Memory B cell (primary cell): Measurements from ENCODE around the gene VPS16.
"Not testable (repeated sequence)": the region's sequence is repeated elsewhere in the genome, so short reads cannot be mapped to it uniquely, and the experiment has no call there.

ENCODE experiments used
- ATAC-seq: fragments of 150-1000 bp; cut with Tn5 transposase; 2 replicates; pipeline ENCODE4 v1.10.0; 2021; ENCODE audit warnings: low read depth, mild to moderate bottlenecking, moderate library complexity
- DNase-seq, 2 donors: peaks; one replicate each; pipeline ENCODE4 v3.0.0; 2022; ENCODE audit warnings: low spot score in 2 of 2
- H3K27ac Mint-ChIP-seq: one replicate; pipeline ENCODE4 v1.8.0; 2022; ENCODE audit warnings: mild to moderate bottlenecking, moderate library complexity, mixed read lengths
- H3K27me3 Mint-ChIP-seq: one replicate; pipeline ENCODE4 v1.8.0; 2022; ENCODE audit warnings: mixed read lengths
- H3K36me3 Mint-ChIP-seq: one replicate; pipeline ENCODE4 v1.8.0; 2022; ENCODE audit warnings: mild to moderate bottlenecking, mixed read lengths
- H3K4me1 Mint-ChIP-seq: one replicate; pipeline ENCODE4 v1.8.0; 2022; ENCODE audit warnings: mixed read lengths
- H3K4me3 Mint-ChIP-seq: one replicate; pipeline ENCODE4 v1.8.0; 2022; ENCODE audit warnings: mild to moderate bottlenecking, moderate library complexity, mixed read lengths
- H3K9me3 Mint-ChIP-seq: one replicate; pipeline ENCODE4 v1.8.0; 2022; ENCODE audit warnings: mixed read lengths

Gene VPS16

GRCh38 chr20:2878515-2878914, 38.0 kb downstream of the VPS16 start:
- H3K4me1 Mint-ChIP-seq, result peaks cover 36% of the 10 kb centered on the region
- ATAC-seq, result no peak
- peak overlapping the region; percentile 48 for H3K27ac Mint-ChIP-seq
- no peaks in the 10 kb centered on the region for H3K9me3 Mint-ChIP-seq
- DNase-seq, result no peak
- peaks cover 3% of the 10 kb centered on the region for H3K36me3 Mint-ChIP-seq
- H3K4me3 Mint-ChIP-seq, result no peak overlapping the region
- no peaks in the 10 kb centered on the region for H3K27me3 Mint-ChIP-seq

DNA sequence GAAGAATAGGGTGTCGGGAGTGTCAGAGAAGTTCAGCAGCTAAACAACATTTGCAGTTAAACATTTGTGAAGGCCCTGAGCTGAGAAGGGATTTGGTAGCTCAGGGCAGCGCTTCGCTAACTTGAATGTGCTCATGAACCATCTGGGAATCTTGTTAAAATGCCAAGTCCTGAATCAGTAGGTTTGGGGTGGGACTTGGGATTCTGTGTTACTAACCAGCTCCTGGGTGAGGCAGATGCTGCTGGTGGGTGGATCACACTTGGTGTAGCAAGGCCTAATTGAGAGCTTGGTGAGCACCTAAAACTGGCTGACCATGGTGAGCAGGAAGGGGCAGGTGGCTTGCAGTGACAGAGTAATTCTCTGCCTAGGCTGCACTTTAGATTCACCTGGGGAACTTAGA, 38.6 kb downstream of the VPS16 start:
- Mint-ChIP-seq H3K9me3 (no peaks in the 10 kb centered on the region), H3K4me3 (no peak overlapping the region), H3K4me1 (peaks cover 40% of the 10 kb centered on the region), H3K27ac (peak overlapping the region; percentile 48), H3K36me3 (peaks cover 5% of the 10 kb centered on the region), H3K27me3 (no peaks in the 10 kb centered on the region)
- DNase-seq (no peak), ATAC-seq (no peak)

- ATAC-seq (no peak), DNase-seq (no peak)
- H3K4me1 Mint-ChIP-seq, result peaks cover 36% of the 10 kb centered on the region
- no peak overlapping the region for H3K27ac Mint-ChIP-seq
- H3K36me3 Mint-ChIP-seq, result peaks cover 7% of the 10 kb centered on the region
- no peak overlapping the region for H3K4me3 Mint-ChIP-seq
- no peaks in the 10 kb centered on the region for H3K9me3 Mint-ChIP-seq
- H3K27me3 Mint-ChIP-seq, result no peaks in the 10 kb centered on the region
Measured at GRCh38 chr20:2880650-2881049, 40.1 kb downstream of the VPS16 start.

DNA sequence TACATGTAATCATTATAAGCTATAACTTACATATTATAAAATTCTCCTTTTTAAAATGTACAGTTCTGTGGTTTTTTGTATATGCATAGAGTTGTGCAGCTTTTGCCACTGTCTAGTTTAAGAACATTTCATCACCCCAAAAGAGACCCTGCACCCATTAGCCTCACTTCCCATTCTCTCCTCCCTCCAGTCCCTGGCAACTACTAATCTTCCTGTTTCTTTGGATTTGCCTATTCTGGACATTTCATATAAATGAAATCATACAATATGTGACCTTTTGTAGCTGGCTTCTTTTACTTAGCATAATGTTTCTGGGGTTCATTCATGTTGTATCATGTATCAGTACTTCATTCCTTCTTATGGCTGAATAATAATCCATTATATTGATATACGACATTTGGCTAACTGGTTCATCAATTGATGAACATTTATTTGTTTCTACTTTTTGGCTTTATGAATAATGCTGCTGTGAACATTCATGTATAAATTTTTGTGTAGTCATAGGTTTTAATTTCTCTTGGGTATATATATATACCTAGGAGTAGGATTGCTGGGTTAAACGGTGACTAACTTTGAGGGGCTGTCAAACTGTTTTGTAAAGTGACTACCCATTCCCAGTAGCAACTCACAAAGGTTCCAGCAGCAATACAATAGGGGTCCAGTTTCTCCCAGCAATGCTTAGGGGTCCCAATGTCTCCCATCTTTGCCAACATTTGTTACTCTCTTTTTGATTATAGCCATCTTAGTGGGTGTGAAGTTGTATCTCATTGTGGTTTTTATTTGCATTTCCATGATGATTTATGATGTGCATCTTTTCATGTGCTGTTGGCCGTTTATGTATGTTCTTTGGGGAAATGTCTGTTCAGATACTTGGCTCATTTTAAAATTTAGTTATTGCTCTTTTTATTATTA, 43.4 kb downstream of the VPS16 start:
- no peak overlapping the region for H3K4me3 Mint-ChIP-seq
- DNase-seq, result no peak
- H3K4me1 Mint-ChIP-seq, result peaks cover 31% of the 10 kb centered on the region
- no peak overlapping the region for H3K27ac Mint-ChIP-seq
- H3K36me3 Mint-ChIP-seq, result peaks cover 6% of the 10 kb centered on the region
- ATAC-seq, result no peak
- H3K27me3 Mint-ChIP-seq, result no peaks in the 10 kb centered on the region
- H3K9me3 Mint-ChIP-seq, result no peaks in the 10 kb centered on the region

- DNase-seq (no peak), ATAC-seq (no peak)
- H3K36me3 Mint-ChIP-seq, result peaks cover 9% of the 10 kb centered on the region
- no peaks in the 10 kb centered on the region for H3K27me3 Mint-ChIP-seq
- H3K4me1 Mint-ChIP-seq, result peaks cover 43% of the 10 kb centered on the region
- no peak overlapping the region for H3K4me3 Mint-ChIP-seq
- no peak overlapping the region for H3K27ac Mint-ChIP-seq
- no peaks in the 10 kb centered on the region for H3K9me3 Mint-ChIP-seq
Measured at GRCh38 chr20:2887715-2888114, 47.2 kb downstream of the VPS16 start.

- H3K4me1 Mint-ChIP-seq, result peaks cover 47% of the 10 kb centered on the region
- peak overlapping the region; percentile 5 for H3K27ac Mint-ChIP-seq
- ATAC-seq (no peak), DNase-seq (no peak)
- no peaks in the 10 kb centered on the region for H3K9me3 Mint-ChIP-seq
- H3K4me3 Mint-ChIP-seq, result no peak overlapping the region
- no peaks in the 10 kb centered on the region for H3K27me3 Mint-ChIP-seq
- H3K36me3 Mint-ChIP-seq, result peaks cover 9% of the 10 kb centered on the region
Measured at GRCh38 chr20:2888224-2888955, 47.8 kb downstream of the VPS16 start.

DNA sequence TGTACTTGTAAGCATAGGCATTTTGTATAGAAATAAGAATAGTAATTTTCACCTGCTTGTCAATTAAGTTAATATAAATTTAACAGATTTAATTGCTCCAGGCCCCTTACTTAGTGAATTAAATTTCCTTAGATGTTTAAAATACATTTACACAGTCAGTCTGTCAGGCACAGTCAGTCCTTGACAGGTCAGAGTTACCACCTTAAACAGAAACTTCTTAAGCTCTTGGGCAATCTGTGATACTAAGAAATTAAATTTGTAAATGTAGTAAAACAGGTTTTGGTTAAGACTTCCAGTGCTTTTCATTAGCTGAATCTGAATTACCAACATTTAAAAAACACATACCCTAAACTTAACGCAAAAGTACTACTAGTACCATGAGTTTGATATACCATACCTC, 48.7 kb downstream of the VPS16 start:
- H3K4me1 Mint-ChIP-seq, result peaks cover 42% of the 10 kb centered on the region
- H3K9me3 Mint-ChIP-seq, result no peaks in the 10 kb centered on the region
- DNase-seq, result no peak
- ATAC-seq, result no peak
- H3K4me3 Mint-ChIP-seq, result no peak overlapping the region
- H3K27ac Mint-ChIP-seq, result no peak overlapping the region
- H3K27me3 Mint-ChIP-seq, result no peaks in the 10 kb centered on the region
- peaks cover 8% of the 10 kb centered on the region for H3K36me3 Mint-ChIP-seq

GRCh38 chr20:2889797-2890196, 49.3 kb downstream of the VPS16 start:
- peaks cover 10% of the 10 kb centered on the region for H3K36me3 Mint-ChIP-seq
- ATAC-seq, result no peak
- no peaks in the 10 kb centered on the region for H3K9me3 Mint-ChIP-seq
- peaks cover 38% of the 10 kb centered on the region for H3K4me1 Mint-ChIP-seq
- no peaks in the 10 kb centered on the region for H3K27me3 Mint-ChIP-seq
- H3K4me3 Mint-ChIP-seq, result no peak overlapping the region
- no peak for DNase-seq
- peak overlapping the region; percentile 53 for H3K27ac Mint-ChIP-seq

DNA sequence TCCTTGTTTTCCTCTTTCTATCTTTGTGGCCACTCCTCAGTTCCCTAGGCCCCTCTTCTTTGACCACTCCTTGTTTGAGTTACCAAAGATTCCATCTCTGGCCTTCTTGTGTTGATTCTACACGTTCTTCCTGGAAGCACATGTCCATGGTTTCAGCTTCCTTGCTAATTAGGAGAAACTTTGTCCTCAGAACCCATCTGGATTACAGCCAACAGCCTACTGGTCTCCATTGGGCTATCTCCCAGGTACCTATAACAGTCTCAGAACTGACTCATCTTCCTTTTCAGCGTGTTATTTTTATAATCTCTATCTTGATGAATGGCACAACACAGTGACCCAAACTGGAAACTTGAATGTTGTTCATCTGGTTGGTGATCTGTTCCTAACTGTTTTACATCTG, 50.2 kb downstream of the VPS16 start:
- Mint-ChIP-seq H3K4me3 (no peak overlapping the region), H3K9me3 (no peaks in the 10 kb centered on the region), H3K27me3 (no peaks in the 10 kb centered on the region), H3K27ac (no peak overlapping the region), H3K36me3 (peaks cover 9% of the 10 kb centered on the region), H3K4me1 (peaks cover 34% of the 10 kb centered on the region)
- no peak for DNase-seq
- no peak for ATAC-seq

DNA sequence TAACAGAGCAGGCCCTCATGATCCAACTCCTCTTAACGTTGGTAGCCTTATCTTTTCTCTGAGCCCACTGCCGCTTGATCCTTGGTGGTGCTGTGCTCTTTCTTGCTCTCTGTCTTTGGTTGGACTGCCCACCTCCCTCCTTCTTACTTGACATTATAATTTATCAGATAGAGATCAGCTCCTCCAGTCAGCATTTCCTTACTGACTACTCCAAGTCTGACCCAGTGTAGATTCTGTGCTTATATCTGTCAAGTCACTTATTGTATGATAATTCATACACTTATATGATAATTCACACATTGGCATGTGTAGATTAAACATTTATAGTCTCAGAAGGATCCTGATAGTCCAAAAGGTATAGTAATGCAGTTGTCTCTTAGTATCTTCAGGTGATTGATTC, 50.8 kb downstream of the VPS16 start:
- H3K9me3 Mint-ChIP-seq, result no peaks in the 10 kb centered on the region
- ATAC-seq, result no peak
- no peaks in the 10 kb centered on the region for H3K27me3 Mint-ChIP-seq
- DNase-seq, result no peak
- peaks cover 11% of the 10 kb centered on the region for H3K36me3 Mint-ChIP-seq
- H3K27ac Mint-ChIP-seq, result no peak overlapping the region
- peaks cover 34% of the 10 kb centered on the region for H3K4me1 Mint-ChIP-seq
- H3K4me3 Mint-ChIP-seq, result no peak overlapping the region

DNA sequence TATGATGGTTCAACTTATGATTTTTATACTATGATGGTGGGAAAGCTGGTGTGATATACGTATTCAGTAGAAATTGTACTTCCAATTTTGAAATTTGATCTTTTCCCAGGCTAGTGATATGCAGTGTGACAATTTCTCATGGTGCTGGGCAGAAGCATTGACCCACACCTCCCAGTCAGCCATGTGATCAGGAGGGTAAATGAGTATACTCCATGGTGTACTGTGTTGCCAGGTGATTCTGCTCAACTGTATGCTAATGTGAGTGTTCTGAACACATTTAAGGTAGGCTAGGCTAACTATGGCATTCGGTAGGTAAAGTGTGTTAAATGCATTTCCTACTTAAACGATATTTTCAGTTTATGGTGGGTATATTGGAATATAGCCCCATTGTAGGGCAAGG, 51.8 kb downstream of the VPS16 start:
- Mint-ChIP-seq H3K4me3 (no peak overlapping the region), H3K27me3 (no peaks in the 10 kb centered on the region), H3K9me3 (no peaks in the 10 kb centered on the region), H3K4me1 (peaks cover 32% of the 10 kb centered on the region), H3K27ac (no peak overlapping the region), H3K36me3 (peaks cover 14% of the 10 kb centered on the region)
- DNase-seq (no peak), ATAC-seq (no peak)

GRCh38 chr20:2894221-2894620, 53.7 kb downstream of the VPS16 start:
- DNase-seq (no peak), ATAC-seq (no peak)
- H3K9me3 Mint-ChIP-seq, result no peaks in the 10 kb centered on the region
- H3K4me3 Mint-ChIP-seq, result no peak overlapping the region
- no peaks in the 10 kb centered on the region for H3K27me3 Mint-ChIP-seq
- H3K4me1 Mint-ChIP-seq, result peaks cover 23% of the 10 kb centered on the region
- peaks cover 14% of the 10 kb centered on the region for H3K36me3 Mint-ChIP-seq
- no peak overlapping the region for H3K27ac Mint-ChIP-seq

DNA sequence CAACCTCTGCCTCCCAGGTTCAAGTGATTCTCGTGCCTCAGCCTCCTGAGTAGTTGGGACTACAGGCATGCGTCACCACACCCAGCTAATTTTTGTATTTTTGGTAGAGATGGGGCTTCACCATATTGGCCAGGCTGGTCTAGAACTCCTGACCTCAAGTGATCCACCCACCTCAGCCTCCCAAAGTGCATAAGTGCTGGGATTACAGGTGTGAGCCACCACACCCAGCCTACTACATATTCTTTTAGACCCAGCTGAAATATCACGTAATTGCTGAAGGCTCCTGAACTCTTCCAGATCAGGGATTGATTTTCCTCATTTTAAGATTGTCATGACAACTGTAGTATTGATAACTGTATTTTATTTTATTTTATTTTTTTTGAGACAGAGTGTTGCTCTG, 54.6 kb downstream of the VPS16 start:
- not testable (repeated sequence) for H3K4me3 Mint-ChIP-seq, H3K27ac Mint-ChIP-seq, ATAC-seq, H3K9me3 Mint-ChIP-seq, DNase-seq, H3K27me3 Mint-ChIP-seq
- Mint-ChIP-seq H3K4me1 (peaks cover 27% of the 10 kb centered on the region), H3K36me3 (peaks cover 16% of the 10 kb centered on the region)

DNA sequence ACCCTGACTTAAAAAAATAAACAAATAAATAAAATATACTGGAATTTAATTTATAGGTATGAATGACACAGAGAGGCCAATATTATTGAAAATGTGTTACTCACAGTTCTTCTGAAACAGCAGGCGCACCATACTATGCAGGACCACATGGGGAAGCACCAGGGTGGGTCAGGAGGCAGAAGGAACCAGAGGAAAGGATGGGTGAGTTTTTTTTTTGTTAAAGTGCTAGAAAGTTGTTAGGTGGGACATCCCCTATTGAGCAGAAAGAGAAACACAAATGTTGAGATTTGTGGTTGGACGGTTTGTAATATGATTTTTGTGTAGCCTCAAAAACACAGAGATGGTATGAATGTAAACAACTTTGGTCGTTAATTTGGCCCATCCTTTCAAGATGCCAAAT, 58.7 kb downstream of the VPS16 start:
- H3K36me3 Mint-ChIP-seq, result peaks cover 11% of the 10 kb centered on the region
- H3K4me3 Mint-ChIP-seq, result no peak overlapping the region
- H3K27me3 Mint-ChIP-seq, result no peaks in the 10 kb centered on the region
- DNase-seq (no peak), ATAC-seq (peak; percentile 27)
- H3K4me1 Mint-ChIP-seq, result peaks cover 20% of the 10 kb centered on the region
- H3K27ac Mint-ChIP-seq, result no peak overlapping the region
- no peaks in the 10 kb centered on the region for H3K9me3 Mint-ChIP-seq
